ENCODE data around the gene ZNF211. TPM values are rescaled to one million over a fixed set of nuclear protein-coding genes. Genes with fewer than 3 reads are reported as not detected.

The ZNF211 gene
- total RNA-seq, 1 experiment from 2014 or later = 6.7 TPM

GRCh38 chr19:57653689-57654088, 20.7 kb downstream of the ZNF211 start (continued):
- no peak for TF ChIP-seq REST (IDR thresholded peaks at IDR 0.05; ENCODE audit: low read depth)
- no peak for TF ChIP-seq CEBPB (IDR thresholded peaks at IDR 0.05; ENCODE audit: low read depth)
- no peak for TF ChIP-seq ZFX (IDR thresholded peaks at IDR 0.05)

- ChIA-PET CTCF (no interaction called here), RAD21 (ENCODE audit: low non-redundant PET in 1 of 2, low total read pairs in 2 of 2, uncharacterized antibody in 2 of 2, unreplicated experiment in 2 of 2) (no interaction called here), POLR2A (no interaction called here)
- no peaks in the 10 kb centered on the region for H3K27me3 ChIP-seq (ENCODE audit: insufficient read depth, low read length)
- H3K4me1 ChIP-seq (ENCODE audit: control insufficient read depth in 1 of 2, insufficient read depth in 2 of 2, low read length in 2 of 2) = no peaks in the 10 kb centered on the region
- no peak for DNase-seq (ENCODE audit: low read depth, low spot score)
- intact Hi-C loops (cut with micrococcal nuclease) = no loop called here
- no TSS peak for BruUV-seq (replicated peaks)
- no peaks in the 10 kb centered on the region for H3K9me2 ChIP-seq (ENCODE audit: insufficient read depth)
- H3K27ac ChIP-seq (ENCODE audit: low read depth, low read length) = no peak overlapping the region
- H4K20me1 ChIP-seq (ENCODE audit: insufficient read depth) = no peaks in the 10 kb centered on the region
- no peak for TF ChIP-seq POLR2A (IDR thresholded peaks at IDR 0.05; ENCODE audit: borderline replicate concordance, extremely low read depth, insufficient read depth, insufficient read length)
- no peak for TF ChIP-seq CBX3 (IDR thresholded peaks at IDR 0.05; ENCODE audit: low read depth)
- TF ChIP-seq EZH2 (IDR thresholded peaks at IDR 0.05) = no peak
- no peak for TF ChIP-seq ATF3 (IDR thresholded peaks at IDR 0.05)
- H3K4me2 ChIP-seq (ENCODE audit: low read length) = no peak overlapping the region
- no peaks in the 10 kb centered on the region for H3K79me2 ChIP-seq (ENCODE audit: insufficient read depth, low read length)
- H3K36me3 ChIP-seq (ENCODE audit: control insufficient read depth in 1 of 2, insufficient read depth in 2 of 2, low read length in 2 of 2) = no peaks in the 10 kb centered on the region
- H2AFZ ChIP-seq (ENCODE audit: low read depth, low read length, poor library complexity, severe bottlenecking) = no peak overlapping the region
- H3K9me3 ChIP-seq (ENCODE audit: control insufficient read depth in 1 of 2, insufficient read depth in 1 of 2, low read depth in 1 of 2, low read length in 2 of 2) = peaks cover 0 to 3% of the 10 kb centered on the region in 2 experiments; a peak in 2 of 4 replicates
- H3K4me3 ChIP-seq (replicated peaks in 1 of 2; ENCODE audit: low read depth in 1 of 2, low read length in 2 of 2) = no peak overlapping the region
- H3K9ac ChIP-seq (ENCODE audit: low read length) = no peak overlapping the region
- ATAC-seq = no peak
Observed at GRCh38 chr19:57655443-57655842, 22.5 kb downstream of the ZNF211 start.

Data from HCT116 (cell line).